HCT116 (cell line): ENCODE results near the gene GREB1L. TPM values are rescaled to one million over a fixed set of nuclear protein-coding genes. Genes with fewer than 3 reads are reported as not detected.

Experiments used
- CBX3 ChIP-seq: IDR thresholded peaks from 2 replicates; pipeline ENCODE4 v1.6.1; 2012; ENCODE audit warnings: low read depth
- CEBPB ChIP-seq: IDR thresholded peaks from 2 replicates; pipeline ENCODE4 v1.6.1; 2012; ENCODE audit warnings: low read depth
- EZH2phosphoT487 ChIP-seq: fragments of 200-600 bp; IDR thresholded peaks from 2 replicates; pipeline ENCODE4 v1.6.1; 2018; ENCODE audit warnings: antibody characterized with exemption, borderline replicate concordance
- FOSL1 ChIP-seq: IDR thresholded peaks from 2 replicates; pipeline ENCODE4 v1.6.1; 2012; ENCODE audit warnings: low read depth
- JUND ChIP-seq: IDR thresholded peaks from 2 replicates; pipeline ENCODE4 v1.6.1; 2012
- RAD21 ChIP-seq: IDR thresholded peaks from 2 replicates; pipeline ENCODE4 v1.6.1; 2012; ENCODE audit warnings: low read depth, mild to moderate bottlenecking
- SIN3A ChIP-seq: IDR thresholded peaks from 2 replicates; pipeline ENCODE4 v1.6.1; 2012; ENCODE audit warnings: low read depth
- SP1 ChIP-seq: IDR thresholded peaks from 2 replicates; pipeline ENCODE4 v1.6.1; 2012; ENCODE audit warnings: low read depth
- SRF ChIP-seq: IDR thresholded peaks from 2 replicates; pipeline ENCODE4 v1.6.1; 2012; ENCODE audit warnings: low read depth
- YY1 ChIP-seq: IDR thresholded peaks from 2 replicates; pipeline ENCODE4 v1.6.1; 2011; ENCODE audit warnings: low read length, low read depth, moderate library complexity, mild to moderate bottlenecking; ENCODE audit not compliant: insufficient replicate concordance; ENCODE audit errors: extremely low read depth
- ZNF274 ChIP-seq: fragments of 200-500 bp; sonication (Bioruptor generic); IDR thresholded peaks from 2 replicates; pipeline ENCODE4 v1.6.1; 2014; ENCODE audit warnings: mild to moderate bottlenecking, low read depth, low read length, inconsistent platforms
- total RNA-seq: library from RNA; stranded (reverse); gene quantifications from one replicate; pipeline ENCODE4 v1.2.1, GENCODE V29; 2021; ENCODE audit not compliant: unreplicated experiment
- TF ChIP-seq, protein P1 (sequence below): IDR thresholded peaks from 2 replicates; pipeline ENCODE4 v1.6.1; 2012; ENCODE audit warnings: low read depth
- TF ChIP-seq, protein P2 (sequence below): IDR thresholded peaks from 2 replicates; pipeline ENCODE4 v1.6.1; 2011; ENCODE audit warnings: mild to moderate bottlenecking, low read length, moderate library complexity; ENCODE audit not compliant: insufficient replicate concordance; ENCODE audit errors: extremely low read depth

GREB1L gene
- total RNA-seq, 1 experiment from 2014 or later = 12.2 TPM

DNA sequence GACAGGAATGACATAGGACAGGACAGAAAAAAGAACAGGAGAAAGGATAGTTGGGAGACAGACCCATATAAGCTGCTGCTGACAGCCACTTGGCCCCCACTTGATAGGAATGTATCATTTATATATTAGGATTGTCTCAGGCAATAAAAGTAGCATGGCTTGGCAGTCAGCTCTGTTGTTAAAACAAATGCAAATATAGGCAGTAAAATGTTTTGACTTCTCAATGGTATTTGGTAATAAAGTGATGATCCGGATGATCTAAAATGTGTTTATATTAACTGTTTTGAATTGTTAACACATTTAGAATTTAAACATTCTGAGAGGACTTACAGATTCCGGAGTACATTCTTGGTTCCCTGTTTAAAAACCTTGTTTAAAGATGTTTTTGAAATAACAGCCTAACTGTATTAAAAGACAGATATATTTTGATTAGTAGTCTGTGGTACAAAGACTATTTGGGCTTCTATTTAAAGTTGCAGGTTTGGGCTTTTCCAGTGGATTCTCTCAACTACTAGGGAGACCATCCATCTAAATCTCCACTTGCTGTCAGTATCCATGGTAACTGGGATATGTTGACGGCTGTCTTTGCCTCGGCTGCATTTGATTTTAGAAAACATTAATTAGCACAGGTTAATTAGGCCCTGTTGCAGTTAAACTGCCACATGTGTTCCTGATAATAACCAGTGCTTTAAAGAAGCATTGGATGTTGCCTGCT is 210.9 kb downstream of the GREB1L start (continued):
- TF ChIP-seq, protein P1, sequence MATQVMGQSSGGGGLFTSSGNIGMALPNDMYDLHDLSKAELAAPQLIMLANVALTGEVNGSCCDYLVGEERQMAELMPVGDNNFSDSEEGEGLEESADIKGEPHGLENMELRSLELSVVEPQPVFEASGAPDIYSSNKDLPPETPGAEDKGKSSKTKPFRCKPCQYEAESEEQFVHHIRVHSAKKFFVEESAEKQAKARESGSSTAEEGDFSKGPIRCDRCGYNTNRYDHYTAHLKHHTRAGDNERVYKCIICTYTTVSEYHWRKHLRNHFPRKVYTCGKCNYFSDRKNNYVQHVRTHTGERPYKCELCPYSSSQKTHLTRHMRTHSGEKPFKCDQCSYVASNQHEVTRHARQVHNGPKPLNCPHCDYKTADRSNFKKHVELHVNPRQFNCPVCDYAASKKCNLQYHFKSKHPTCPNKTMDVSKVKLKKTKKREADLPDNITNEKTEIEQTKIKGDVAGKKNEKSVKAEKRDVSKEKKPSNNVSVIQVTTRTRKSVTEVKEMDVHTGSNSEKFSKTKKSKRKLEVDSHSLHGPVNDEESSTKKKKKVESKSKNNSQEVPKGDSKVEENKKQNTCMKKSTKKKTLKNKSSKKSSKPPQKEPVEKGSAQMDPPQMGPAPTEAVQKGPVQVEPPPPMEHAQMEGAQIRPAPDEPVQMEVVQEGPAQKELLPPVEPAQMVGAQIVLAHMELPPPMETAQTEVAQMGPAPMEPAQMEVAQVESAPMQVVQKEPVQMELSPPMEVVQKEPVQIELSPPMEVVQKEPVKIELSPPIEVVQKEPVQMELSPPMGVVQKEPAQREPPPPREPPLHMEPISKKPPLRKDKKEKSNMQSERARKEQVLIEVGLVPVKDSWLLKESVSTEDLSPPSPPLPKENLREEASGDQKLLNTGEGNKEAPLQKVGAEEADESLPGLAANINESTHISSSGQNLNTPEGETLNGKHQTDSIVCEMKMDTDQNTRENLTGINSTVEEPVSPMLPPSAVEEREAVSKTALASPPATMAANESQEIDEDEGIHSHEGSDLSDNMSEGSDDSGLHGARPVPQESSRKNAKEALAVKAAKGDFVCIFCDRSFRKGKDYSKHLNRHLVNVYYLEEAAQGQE = no peak
- TF ChIP-seq RAD21 = no peak
- TF ChIP-seq YY1 = no peak
- TF ChIP-seq EZH2phosphoT487 = no peak
- no peak for TF ChIP-seq SRF
- no peak for TF ChIP-seq JUND
- TF ChIP-seq CBX3 = no peak
- TF ChIP-seq SP1 = no peak
- no peak for TF ChIP-seq SIN3A
- TF ChIP-seq FOSL1 = no peak
- TF ChIP-seq ZNF274 = no peak
- no peak for TF ChIP-seq CEBPB
- TF ChIP-seq, protein P2, sequence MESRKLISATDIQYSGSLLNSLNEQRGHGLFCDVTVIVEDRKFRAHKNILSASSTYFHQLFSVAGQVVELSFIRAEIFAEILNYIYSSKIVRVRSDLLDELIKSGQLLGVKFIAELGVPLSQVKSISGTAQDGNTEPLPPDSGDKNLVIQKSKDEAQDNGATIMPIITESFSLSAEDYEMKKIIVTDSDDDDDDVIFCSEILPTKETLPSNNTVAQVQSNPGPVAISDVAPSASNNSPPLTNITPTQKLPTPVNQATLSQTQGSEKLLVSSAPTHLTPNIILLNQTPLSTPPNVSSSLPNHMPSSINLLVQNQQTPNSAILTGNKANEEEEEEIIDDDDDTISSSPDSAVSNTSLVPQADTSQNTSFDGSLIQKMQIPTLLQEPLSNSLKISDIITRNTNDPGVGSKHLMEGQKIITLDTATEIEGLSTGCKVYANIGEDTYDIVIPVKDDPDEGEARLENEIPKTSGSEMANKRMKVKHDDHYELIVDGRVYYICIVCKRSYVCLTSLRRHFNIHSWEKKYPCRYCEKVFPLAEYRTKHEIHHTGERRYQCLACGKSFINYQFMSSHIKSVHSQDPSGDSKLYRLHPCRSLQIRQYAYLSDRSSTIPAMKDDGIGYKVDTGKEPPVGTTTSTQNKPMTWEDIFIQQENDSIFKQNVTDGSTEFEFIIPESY = no peak
